Dendritic cell treated with granulocyte-macrophage colony-stimulating factor and Interleukin-4, amounts not matched to agents 40 ng/mL and 50 ng/mL, for 4 days (primary cell): Measurements from ENCODE around the gene AGAP2.
"Not testable (repeated sequence)": the region's sequence is repeated elsewhere in the genome, so short reads cannot be mapped to it uniquely, and the experiment has no call there.

ENCODE experiments used
- H3K27ac Mint-ChIP-seq: one replicate; pipeline ENCODE4 v1.8.0; 2022; ENCODE audit warnings: mild to moderate bottlenecking, mixed read lengths
- H3K27me3 Mint-ChIP-seq: one replicate; pipeline ENCODE4 v1.8.0; 2022; ENCODE audit warnings: mild to moderate bottlenecking, mixed read lengths
- H3K36me3 Mint-ChIP-seq: one replicate; pipeline ENCODE4 v1.8.0; 2022; ENCODE audit warnings: low read depth, mixed read lengths
- H3K4me1 Mint-ChIP-seq: one replicate; pipeline ENCODE4 v1.8.0; 2022; ENCODE audit warnings: low read depth, mixed read lengths
- H3K4me3 Mint-ChIP-seq: one replicate; pipeline ENCODE4 v1.8.0; 2022; ENCODE audit warnings: mild to moderate bottlenecking, moderate library complexity, mixed read lengths
- H3K9me3 Mint-ChIP-seq: one replicate; pipeline ENCODE4 v1.8.0; 2022; ENCODE audit warnings: mixed read lengths
- intact Hi-C: fragments of 100-400 bp; cut with micrococcal nuclease; formaldehyde crosslinking; loops from one replicate; pipeline ENCODE4 v1.15.0; 2022

AGAP2 gene

DNA sequence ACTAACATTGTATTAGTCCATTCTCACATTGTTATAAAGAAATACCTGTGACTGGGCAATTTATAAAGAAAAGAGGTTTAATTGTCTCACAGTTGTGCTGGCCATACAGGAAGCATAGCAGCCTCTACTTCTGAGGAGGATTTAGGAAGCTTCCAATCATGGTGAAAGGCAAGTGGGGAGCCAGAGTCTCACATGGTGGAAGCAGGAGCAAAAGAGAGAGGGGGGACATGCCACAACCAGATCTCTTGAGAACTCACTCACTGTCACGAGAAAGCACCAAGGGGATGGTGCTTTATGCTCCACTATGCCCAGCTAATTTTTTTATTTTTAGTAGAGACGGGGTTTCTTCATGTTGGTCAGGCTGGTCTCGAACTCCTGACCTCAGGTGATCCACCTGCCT is 31.3 kb downstream of the AGAP2 start:
- H3K4me1 Mint-ChIP-seq = no peaks in the 10 kb centered on the region
- intact Hi-C loops = no loop called here
- no peak overlapping the region for H3K27ac Mint-ChIP-seq
- no peak overlapping the region for H3K4me3 Mint-ChIP-seq
- H3K27me3 Mint-ChIP-seq = no peaks in the 10 kb centered on the region
- H3K9me3 Mint-ChIP-seq = peaks cover 13% of the 10 kb centered on the region
- H3K36me3 Mint-ChIP-seq = peaks cover 92% of the 10 kb centered on the region

DNA sequence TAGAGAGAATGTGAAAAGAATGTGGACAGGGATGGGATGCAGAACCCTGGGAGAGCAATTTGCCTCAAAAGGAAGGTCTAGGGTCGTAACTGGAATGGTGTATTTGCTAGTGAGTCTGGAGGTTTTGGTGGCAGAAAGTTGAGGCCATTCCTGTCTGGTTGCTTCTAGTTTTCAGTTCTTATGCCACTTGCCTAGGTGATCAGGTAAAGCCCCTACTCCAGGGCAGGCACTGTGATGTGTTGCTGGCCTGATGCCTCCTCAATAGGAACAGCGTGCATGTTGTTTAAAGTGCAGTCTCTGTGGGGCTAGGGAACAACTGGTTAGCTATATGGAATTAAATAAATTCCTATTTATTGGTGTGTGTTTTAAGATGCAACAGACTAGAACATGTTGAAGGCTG is 38.2 kb downstream of the AGAP2 start:
- H3K4me1 Mint-ChIP-seq = peaks cover 27% of the 10 kb centered on the region
- peaks cover 37% of the 10 kb centered on the region for H3K36me3 Mint-ChIP-seq
- peaks cover 13% of the 10 kb centered on the region for H3K9me3 Mint-ChIP-seq
- H3K27me3 Mint-ChIP-seq = no peaks in the 10 kb centered on the region
- no peak overlapping the region for H3K27ac Mint-ChIP-seq
- intact Hi-C loops = no loop called here
- H3K4me3 Mint-ChIP-seq = no peak overlapping the region

GRCh38 chr12:57698414-57698813 is 40.1 kb downstream of the AGAP2 start:
- Mint-ChIP-seq H3K27ac (no peak overlapping the region), H3K4me1 (peaks cover 27% of the 10 kb centered on the region), H3K27me3 (no peaks in the 10 kb centered on the region), H3K4me3 (no peak overlapping the region), H3K36me3 (peaks cover 22% of the 10 kb centered on the region), H3K9me3 (peaks cover 12% of the 10 kb centered on the region)
- intact Hi-C loops = no loop called here

DNA sequence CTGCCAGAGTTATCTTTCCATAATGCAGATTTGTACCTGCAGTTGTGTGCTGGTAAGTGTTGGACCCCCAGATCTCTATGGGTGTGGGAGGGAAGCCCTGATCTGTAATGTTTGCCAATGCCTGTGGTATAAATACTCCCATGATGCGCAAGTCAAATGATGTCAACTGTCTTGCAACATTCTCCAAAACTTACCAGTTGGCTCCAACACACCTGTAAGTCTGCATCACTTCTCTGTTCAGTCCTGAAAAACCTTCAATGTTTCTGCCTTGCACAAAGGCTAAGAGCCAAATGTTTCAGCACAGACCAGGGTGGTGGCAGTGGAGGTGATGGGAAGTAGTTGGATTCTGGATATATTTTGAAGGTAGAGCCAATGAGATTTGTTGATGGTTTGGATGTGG is 41.5 kb downstream of the AGAP2 start:
- no peaks in the 10 kb centered on the region for H3K9me3 Mint-ChIP-seq
- H3K27ac Mint-ChIP-seq = no peak overlapping the region
- peaks cover 8% of the 10 kb centered on the region for H3K36me3 Mint-ChIP-seq
- H3K27me3 Mint-ChIP-seq = no peaks in the 10 kb centered on the region
- H3K4me1 Mint-ChIP-seq = peaks cover 27% of the 10 kb centered on the region
- intact Hi-C loops = no loop called here
- no peak overlapping the region for H3K4me3 Mint-ChIP-seq

GRCh38 chr12:57695770-57696432 is 42.6 kb downstream of the AGAP2 start:
- no peaks in the 10 kb centered on the region for H3K36me3 Mint-ChIP-seq
- H3K4me1 Mint-ChIP-seq = peaks cover 27% of the 10 kb centered on the region
- no peak overlapping the region for H3K27ac Mint-ChIP-seq
- intact Hi-C loops = no loop called here
- H3K27me3 Mint-ChIP-seq = peaks cover 6% of the 10 kb centered on the region
- H3K9me3 Mint-ChIP-seq = no peaks in the 10 kb centered on the region
- no peak overlapping the region for H3K4me3 Mint-ChIP-seq

- no peak overlapping the region for H3K27ac Mint-ChIP-seq
- no peaks in the 10 kb centered on the region for H3K36me3 Mint-ChIP-seq
- H3K4me3 Mint-ChIP-seq = no peak overlapping the region
- H3K4me1 Mint-ChIP-seq = peaks cover 18% of the 10 kb centered on the region
- no peaks in the 10 kb centered on the region for H3K9me3 Mint-ChIP-seq
- intact Hi-C loops = loop anchor here (5.0 kb wide), 1 partner anchor 62 kb away; the partner anchor contains the start of gene B4GALNT1
- peaks cover 14% of the 10 kb centered on the region for H3K27me3 Mint-ChIP-seq
Observed at GRCh38 chr12:57694459-57695019, 44.0 kb downstream of the AGAP2 start.

- Mint-ChIP-seq H3K4me3 (no peak within 1 kb of the TSS), H3K9me3 (no peaks in the 10 kb centered on the region), H3K36me3 (no peaks in the 10 kb centered on the region), H3K27ac (no peak within 1 kb of the TSS), H3K4me1 (peaks cover 14% of the 10 kb centered on the region), H3K27me3 (peaks cover 14% of the 10 kb centered on the region)
- intact Hi-C loops = loop anchor here (2.0 to 5.0 kb wide), 2 partner anchors 59 to 62 kb away; partner anchors contain the start of genes B4GALNT1 and CDK4
Observed at GRCh38 chr12:57693659-57694458, 44.7 kb downstream of the AGAP2 start, which contains the start of gene OS9. Gene OS9 (plus strand): TSS chr12:57694132. CDS start chr12:57694162, 30 bp downstream.

- Mint-ChIP-seq H3K9me3 (no peaks in the 10 kb centered on the region), H3K4me3 (no peak overlapping the region), H3K4me1 (peaks cover 8% of the 10 kb centered on the region), H3K27ac (no peak overlapping the region), H3K36me3 (no peaks in the 10 kb centered on the region), H3K27me3 (peaks cover 17% of the 10 kb centered on the region)
- intact Hi-C loops = loop anchor here (2.0 to 5.0 kb wide), 2 partner anchors 60 to 61 kb away; partner anchors contain the start of genes B4GALNT1 and CDK4
Observed at GRCh38 chr12:57693317-57693658, 45.3 kb downstream of the AGAP2 start.

DNA sequence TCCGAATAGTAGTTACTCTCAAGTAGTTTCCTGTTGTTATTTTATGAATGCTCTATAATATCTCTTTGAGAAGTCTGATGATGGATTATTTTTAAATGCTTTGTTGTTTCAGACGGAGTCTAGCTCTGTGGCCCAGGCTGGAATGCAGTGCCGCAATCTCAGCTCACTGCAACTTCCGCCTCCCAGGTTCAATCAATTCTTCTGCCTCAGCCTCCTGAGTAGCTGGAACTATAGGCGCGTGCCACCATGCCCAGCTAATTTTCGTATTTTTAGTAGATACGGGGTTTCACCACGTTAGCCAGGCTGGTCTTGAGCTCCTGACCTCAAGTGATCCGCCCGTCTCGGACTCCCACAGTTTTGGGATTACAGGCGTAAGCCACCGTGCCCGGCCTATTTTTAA is 46.0 kb downstream of the AGAP2 start:
- peaks cover 22% of the 10 kb centered on the region for H3K27me3 Mint-ChIP-seq
- no peak overlapping the region for H3K4me3 Mint-ChIP-seq
- intact Hi-C loops = loop anchor here (2.0 to 5.0 kb wide), 2 partner anchors 60 kb away; partner anchors contain the start of genes B4GALNT1 and CDK4
- no peaks in the 10 kb centered on the region for H3K9me3 Mint-ChIP-seq
- H3K4me1 Mint-ChIP-seq = peaks cover 6% of the 10 kb centered on the region
- H3K36me3 Mint-ChIP-seq = no peaks in the 10 kb centered on the region
- H3K27ac Mint-ChIP-seq = no peak overlapping the region

DNA sequence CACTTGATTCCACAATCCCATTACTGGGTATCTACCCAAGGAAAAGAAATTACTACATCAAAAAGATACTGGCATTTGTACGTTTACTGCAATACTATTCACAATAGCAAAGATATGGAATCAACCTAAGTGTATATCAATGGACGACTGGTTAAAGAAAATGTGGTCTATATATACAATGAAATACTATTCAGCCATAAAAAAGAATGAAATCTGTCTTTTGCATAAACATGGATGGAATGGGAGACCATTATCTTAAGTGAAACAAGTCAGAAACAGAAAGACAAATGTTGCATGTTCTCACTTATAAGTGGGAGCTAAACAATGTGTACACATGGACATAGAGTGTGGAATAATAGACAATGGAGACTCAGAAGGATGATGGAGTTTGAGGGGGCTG is 49.6 kb downstream of the AGAP2 start:
- no peaks in the 10 kb centered on the region for H3K36me3 Mint-ChIP-seq
- peaks cover 49% of the 10 kb centered on the region for H3K27me3 Mint-ChIP-seq
- no peak overlapping the region for H3K4me3 Mint-ChIP-seq
- H3K9me3 Mint-ChIP-seq = no peaks in the 10 kb centered on the region
- H3K4me1 Mint-ChIP-seq = no peaks in the 10 kb centered on the region
- intact Hi-C loops = no loop called here
- H3K27ac Mint-ChIP-seq = no peak overlapping the region

DNA sequence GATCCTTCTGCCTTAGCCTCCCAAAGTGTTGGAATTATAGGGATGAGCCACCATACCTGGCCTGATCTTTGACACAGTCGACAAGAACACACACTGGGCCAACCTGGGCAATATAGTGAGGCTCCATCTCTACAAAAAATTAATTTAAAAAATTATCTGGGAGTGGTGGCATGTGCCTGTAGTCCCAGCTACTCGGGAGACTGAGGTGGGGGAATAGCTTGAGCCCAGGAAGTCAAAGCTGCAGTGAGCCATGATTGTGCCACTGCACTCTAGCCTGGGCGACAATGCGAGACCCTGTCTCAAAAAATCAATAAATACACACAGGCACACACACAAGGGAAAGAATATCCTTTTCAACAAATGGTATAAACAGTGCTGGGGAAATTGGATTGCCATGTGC is 50.7 kb downstream of the AGAP2 start:
- H3K27me3 Mint-ChIP-seq = peaks cover 52% of the 10 kb centered on the region
- H3K36me3 Mint-ChIP-seq = no peaks in the 10 kb centered on the region
- H3K27ac Mint-ChIP-seq = no peak overlapping the region
- H3K4me1 Mint-ChIP-seq = no peaks in the 10 kb centered on the region
- no peaks in the 10 kb centered on the region for H3K9me3 Mint-ChIP-seq
- intact Hi-C loops = no loop called here
- no peak overlapping the region for H3K4me3 Mint-ChIP-seq

GRCh38 chr12:57679697-57680096 is 58.8 kb downstream of the AGAP2 start:
- H3K27me3 Mint-ChIP-seq = peaks cover 19% of the 10 kb centered on the region
- H3K4me3 Mint-ChIP-seq = no peak overlapping the region
- H3K36me3 Mint-ChIP-seq = no peaks in the 10 kb centered on the region
- H3K4me1 Mint-ChIP-seq = no peaks in the 10 kb centered on the region
- intact Hi-C loops = no loop called here
- peaks cover 9% of the 10 kb centered on the region for H3K9me3 Mint-ChIP-seq
- H3K27ac Mint-ChIP-seq = no peak overlapping the region

DNA sequence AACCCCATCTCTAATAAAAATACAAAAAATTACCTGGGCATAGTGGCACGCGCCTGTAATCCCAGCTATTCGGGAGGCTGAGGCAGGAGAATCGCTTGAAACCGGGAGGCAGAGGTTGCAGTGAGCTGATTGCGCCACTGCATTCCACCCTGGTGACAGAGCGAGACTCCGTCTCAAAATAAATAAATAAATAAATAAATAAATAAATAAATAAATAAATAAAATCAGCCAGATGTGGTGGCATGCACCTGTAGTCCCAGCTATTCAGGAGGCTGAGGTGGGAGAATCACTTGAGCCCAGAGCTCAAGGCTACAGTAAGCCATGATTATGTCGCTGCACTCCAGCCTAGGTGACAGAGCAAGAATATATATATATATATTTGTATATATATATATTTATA is 60.6 kb downstream of the AGAP2 start:
- H3K36me3 Mint-ChIP-seq, H3K27ac Mint-ChIP-seq, H3K4me1 Mint-ChIP-seq, H3K9me3 Mint-ChIP-seq, H3K27me3 Mint-ChIP-seq, H3K4me3 Mint-ChIP-seq, intact Hi-C loops: not testable (repeated sequence)

DNA sequence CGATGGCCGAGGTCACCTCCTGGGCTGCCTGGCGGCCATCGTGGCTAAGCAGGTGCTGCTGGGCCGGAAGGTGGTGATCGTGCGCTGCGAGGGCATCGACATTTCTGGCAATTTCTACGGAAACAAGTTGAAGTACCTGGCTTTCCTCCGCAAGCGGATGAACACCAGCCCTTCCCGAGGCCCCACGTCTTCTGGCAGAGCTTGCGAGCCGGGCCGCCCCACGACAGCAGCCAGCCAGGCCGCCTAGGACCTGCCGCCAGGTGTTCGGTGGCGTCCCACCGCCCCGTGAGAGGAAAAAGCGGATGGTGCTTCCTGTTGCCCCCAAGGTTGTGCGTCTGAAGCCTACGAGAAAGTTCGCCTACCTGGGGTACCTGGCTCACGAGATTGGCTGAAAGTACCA is 63.9 kb downstream of the AGAP2 start:
- H3K4me1 Mint-ChIP-seq = no peaks in the 10 kb centered on the region
- H3K9me3 Mint-ChIP-seq = no peaks in the 10 kb centered on the region
- no peak overlapping the region for H3K27ac Mint-ChIP-seq
- intact Hi-C loops = no loop called here
- H3K36me3 Mint-ChIP-seq = no peaks in the 10 kb centered on the region
- peaks cover 4% of the 10 kb centered on the region for H3K27me3 Mint-ChIP-seq
- no peak overlapping the region for H3K4me3 Mint-ChIP-seq
